ENCODE results near the gene CSF3R.

DNA sequence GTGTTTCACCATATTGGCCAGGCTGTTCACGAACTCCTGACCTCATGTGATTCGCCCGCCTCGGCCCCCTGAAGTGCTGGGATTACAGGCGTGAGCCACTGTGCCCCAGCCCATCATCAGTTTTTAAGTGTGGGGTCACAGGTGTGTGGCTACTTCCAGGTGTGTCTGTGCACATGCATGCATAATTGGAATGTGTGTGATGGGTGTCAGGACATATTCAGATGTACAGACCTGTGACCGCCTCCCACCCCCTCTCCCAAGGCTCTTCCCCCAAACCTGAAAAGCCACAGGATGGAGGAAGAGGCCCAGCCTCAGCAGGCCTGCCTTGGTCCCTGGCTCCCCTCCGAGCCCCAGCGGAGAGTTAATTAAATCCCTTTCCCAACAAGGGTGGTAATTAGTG, 37.3 kb upstream of the CSF3R start:
- TF ChIP-seq, protein P1, sequence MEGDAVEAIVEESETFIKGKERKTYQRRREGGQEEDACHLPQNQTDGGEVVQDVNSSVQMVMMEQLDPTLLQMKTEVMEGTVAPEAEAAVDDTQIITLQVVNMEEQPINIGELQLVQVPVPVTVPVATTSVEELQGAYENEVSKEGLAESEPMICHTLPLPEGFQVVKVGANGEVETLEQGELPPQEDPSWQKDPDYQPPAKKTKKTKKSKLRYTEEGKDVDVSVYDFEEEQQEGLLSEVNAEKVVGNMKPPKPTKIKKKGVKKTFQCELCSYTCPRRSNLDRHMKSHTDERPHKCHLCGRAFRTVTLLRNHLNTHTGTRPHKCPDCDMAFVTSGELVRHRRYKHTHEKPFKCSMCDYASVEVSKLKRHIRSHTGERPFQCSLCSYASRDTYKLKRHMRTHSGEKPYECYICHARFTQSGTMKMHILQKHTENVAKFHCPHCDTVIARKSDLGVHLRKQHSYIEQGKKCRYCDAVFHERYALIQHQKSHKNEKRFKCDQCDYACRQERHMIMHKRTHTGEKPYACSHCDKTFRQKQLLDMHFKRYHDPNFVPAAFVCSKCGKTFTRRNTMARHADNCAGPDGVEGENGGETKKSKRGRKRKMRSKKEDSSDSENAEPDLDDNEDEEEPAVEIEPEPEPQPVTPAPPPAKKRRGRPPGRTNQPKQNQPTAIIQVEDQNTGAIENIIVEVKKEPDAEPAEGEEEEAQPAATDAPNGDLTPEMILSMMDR (conservative IDR thresholded peaks at IDR 0.05; ENCODE audit: low read depth, low read length) = no peak
- TF ChIP-seq EZH2 (IDR thresholded peaks at IDR 0.05; ENCODE audit: low read length, unreplicated experiment) = no peak

All from PC-3 (cell line).